ENCODE results near the gene CHSY3. TPM values are rescaled to one million over a fixed set of nuclear protein-coding genes. Genes with fewer than 3 reads are reported as not detected.

The CHSY3 gene

Small RNAs within 50 kb of the gene (small RNA-seq; reads per million reads assigned to genes)
- not detected for gene RNA5SP191 (ENCODE audit: insufficient read depth)
- not detected for gene RNU6ATAC10P (ENCODE audit: insufficient read depth)

Data from neuronal stem cell (in vitro differentiated cells).